ENCODE data around the gene CSHL1. TPM values are rescaled to one million over a fixed set of nuclear protein-coding genes. Genes with fewer than 3 reads are reported as not detected.
"Not testable (repeated sequence)": the region's sequence is repeated elsewhere in the genome, so short reads cannot be mapped to it uniquely, and the experiment has no call there.

Gene CSHL1
- total RNA-seq, 1 donor from 2014 or later, result not detected

- no peak overlapping the region for H3K27ac ChIP-seq
Observed at GRCh38 chr17:63919311-63919723, 8.3 kb upstream of the CSHL1 start.

DNA sequence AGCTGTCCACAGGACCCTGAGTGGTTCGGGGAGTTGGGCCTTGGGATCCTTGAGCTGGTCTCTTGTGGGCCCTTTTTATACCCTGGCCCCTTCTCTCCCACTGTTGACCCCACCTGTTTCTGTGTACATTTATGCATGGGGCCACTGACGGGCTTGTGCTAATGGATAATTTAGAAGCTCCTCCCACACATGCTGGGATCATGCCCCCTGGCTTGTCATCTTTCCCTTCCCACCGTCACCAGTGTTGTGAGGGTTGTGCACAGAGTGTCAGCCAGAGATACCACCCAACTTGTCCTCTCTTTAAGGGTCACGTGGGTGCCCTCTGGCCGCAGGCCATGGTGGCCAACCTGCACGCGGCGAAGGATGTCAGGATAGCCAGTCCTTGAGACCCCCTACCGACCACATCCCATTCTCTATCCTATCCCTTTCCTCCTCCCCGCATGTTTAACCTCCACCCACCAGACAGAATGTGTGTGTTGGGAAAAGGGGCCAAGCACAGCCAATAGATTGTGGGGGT is 7.8 kb upstream of the CSHL1 start, which contains the start of gene GH1:
Gene GH1 (minus strand): TSS at position 51 of the 517 bp plus-strand sequence. CDS start 63 bp downstream, outside the sequence.
- not testable (repeated sequence) for H3K27me3 ChIP-seq; H3K36me3 ChIP-seq; H3K9me3 ChIP-seq; DNase-seq (ENCODE audit: extremely low spot score in 2 of 2); H3K4me1 ChIP-seq; H3K27ac ChIP-seq; H3K4me3 ChIP-seq
- intact Hi-C loops (cut with DNase I), result loop anchor here (10.0 kb wide), 2 partner anchors 106 to 216 kb away; partner anchors contain the start of genes ERN1 and ICAM2

More at GRCh38 chr17:63919311-63919723, 8.3 kb upstream of the CSHL1 start:
- no peak for DNase-seq (ENCODE audit: extremely low spot score in 2 of 2)
- no peaks in the 10 kb centered on the region for H3K4me1 ChIP-seq
- no peaks in the 10 kb centered on the region for H3K36me3 ChIP-seq
- TF ChIP-seq CTCF (IDR thresholded peaks at IDR 0.05) (peak; percentile 92 to 95 (median 93)), POLR2A (IDR thresholded peaks at IDR 0.05) (no peak), POLR2AphosphoS5 (IDR thresholded peaks at IDR 0.05; ENCODE audit: insufficient read depth in 1 of 2, low read depth in 1 of 2) (no peak)
- intact Hi-C loops (cut with DNase I), result loop anchor here (10.0 kb wide), 2 partner anchors 105 to 215 kb away; partner anchors contain the start of genes ERN1 and ICAM2
- no peaks in the 10 kb centered on the region for H3K9me3 ChIP-seq
- H3K4me3 ChIP-seq, result no peak overlapping the region
- no peaks in the 10 kb centered on the region for H3K27me3 ChIP-seq

- H3K27ac ChIP-seq, result no peak overlapping the region
- H3K27me3 ChIP-seq, result no peaks in the 10 kb centered on the region
- no peak for DNase-seq (ENCODE audit: extremely low spot score in 2 of 2)
- intact Hi-C loops (cut with DNase I), result loop anchor here (10.0 kb wide), 2 partner anchors 106 to 216 kb away; partner anchors contain the start of genes ERN1 and ICAM2
- no peak overlapping the region for H3K4me3 ChIP-seq
- TF ChIP-seq POLR2A (IDR thresholded peaks at IDR 0.05), result no peak
- TF ChIP-seq POLR2AphosphoS5 (IDR thresholded peaks at IDR 0.05; ENCODE audit: insufficient read depth in 1 of 2, low read depth in 1 of 2), result no peak
- TF ChIP-seq CTCF (IDR thresholded peaks at IDR 0.05), result no peak
- no peaks in the 10 kb centered on the region for H3K36me3 ChIP-seq
- H3K4me1 ChIP-seq, result no peaks in the 10 kb centered on the region
- no peaks in the 10 kb centered on the region for H3K9me3 ChIP-seq
Observed at GRCh38 chr17:63918305-63918704, 7.2 kb upstream of the CSHL1 start.

GRCh38 chr17:63917646-63918045 is 6.6 kb upstream of the CSHL1 start:
- Histone ChIP-seq H3K4me3 (no peak overlapping the region), H3K27me3 (no peaks in the 10 kb centered on the region), H3K4me1 (no peaks in the 10 kb centered on the region), H3K9me3 (no peaks in the 10 kb centered on the region), H3K27ac (no peak overlapping the region), H3K36me3 (no peaks in the 10 kb centered on the region)
- TF ChIP-seq CTCF (IDR thresholded peaks at IDR 0.05) (no peak), POLR2A (IDR thresholded peaks at IDR 0.05) (no peak)
- no peak for DNase-seq (ENCODE audit: extremely low spot score in 2 of 2)
- intact Hi-C loops (cut with DNase I), result loop anchor here (10.0 kb wide), 2 partner anchors 107 to 217 kb away; partner anchors contain the start of genes ERN1 and ICAM2

DNA sequence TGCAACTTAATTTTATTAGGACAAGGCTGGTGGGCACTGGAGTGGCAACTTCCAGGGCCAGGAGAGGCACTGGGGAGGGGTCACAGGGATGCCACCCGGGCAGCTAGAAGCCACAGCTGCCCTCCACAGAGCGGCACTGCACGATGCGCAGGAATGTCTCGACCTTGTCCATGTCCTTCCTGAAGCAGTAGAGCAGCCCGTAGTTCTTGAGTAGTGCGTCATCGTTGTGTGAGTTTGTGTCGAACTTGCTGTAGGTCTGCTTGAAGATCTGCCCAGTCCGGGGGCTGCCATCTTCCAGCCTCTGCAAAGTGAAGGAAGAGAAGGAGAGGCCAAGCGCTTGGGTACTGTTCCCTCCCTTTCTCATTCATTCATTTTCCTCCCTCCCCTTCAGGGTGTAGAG is 6.1 kb upstream of the CSHL1 start:
- intact Hi-C loops (cut with DNase I), result loop anchor here (10.0 kb wide), 2 partner anchors 108 to 218 kb away; partner anchors contain the start of genes ERN1 and ICAM2
- not testable (repeated sequence) for H3K9me3 ChIP-seq; H3K27ac ChIP-seq; H3K4me1 ChIP-seq; DNase-seq (ENCODE audit: extremely low spot score in 2 of 2); H3K27me3 ChIP-seq; H3K4me3 ChIP-seq; H3K36me3 ChIP-seq

- no peaks in the 10 kb centered on the region for H3K36me3 ChIP-seq
- intact Hi-C loops (cut with DNase I), result loop anchor here (10.0 kb wide), 2 partner anchors 108 to 218 kb away; partner anchors contain the start of genes ERN1 and ICAM2
- no peak for TF ChIP-seq POLR2AphosphoS5 (IDR thresholded peaks at IDR 0.05; ENCODE audit: insufficient read depth in 1 of 2, low read depth in 1 of 2)
- TF ChIP-seq POLR2A (IDR thresholded peaks at IDR 0.05), result no peak
- no peak for TF ChIP-seq CTCF (IDR thresholded peaks at IDR 0.05)
- H3K9me3 ChIP-seq, result no peaks in the 10 kb centered on the region
- H3K27me3 ChIP-seq, result no peaks in the 10 kb centered on the region
- H3K4me3 ChIP-seq, result no peak overlapping the region
- H3K27ac ChIP-seq, result no peak overlapping the region
- DNase-seq (ENCODE audit: extremely low spot score in 2 of 2), result no peak
- H3K4me1 ChIP-seq, result no peaks in the 10 kb centered on the region
Observed at GRCh38 chr17:63916566-63917185, 5.6 kb upstream of the CSHL1 start.

GRCh38 chr17:63915753-63916152 is 4.7 kb upstream of the CSHL1 start:
- not testable (repeated sequence) for H3K9me3 ChIP-seq; H3K36me3 ChIP-seq; H3K27ac ChIP-seq; DNase-seq (ENCODE audit: extremely low spot score in 2 of 2); H3K4me3 ChIP-seq; H3K4me1 ChIP-seq; H3K27me3 ChIP-seq
- intact Hi-C loops (cut with DNase I), result loop anchor here (10.0 kb wide), 2 partner anchors 109 to 219 kb away; partner anchors contain the start of genes ERN1 and ICAM2
